Hippocampal formation (tissue), 2 donors: ENCODE results near the gene GALE.
"Not testable (repeated sequence)": the region's sequence is repeated elsewhere in the genome, so short reads cannot be mapped to it uniquely, and the experiment has no call there.

Experiments used
- DNase-seq, 2 donors: peaks; one replicate each; lab custom pipeline; 2025; lab: John Stamatoyannopoulos, UW

Gene GALE

DNA sequence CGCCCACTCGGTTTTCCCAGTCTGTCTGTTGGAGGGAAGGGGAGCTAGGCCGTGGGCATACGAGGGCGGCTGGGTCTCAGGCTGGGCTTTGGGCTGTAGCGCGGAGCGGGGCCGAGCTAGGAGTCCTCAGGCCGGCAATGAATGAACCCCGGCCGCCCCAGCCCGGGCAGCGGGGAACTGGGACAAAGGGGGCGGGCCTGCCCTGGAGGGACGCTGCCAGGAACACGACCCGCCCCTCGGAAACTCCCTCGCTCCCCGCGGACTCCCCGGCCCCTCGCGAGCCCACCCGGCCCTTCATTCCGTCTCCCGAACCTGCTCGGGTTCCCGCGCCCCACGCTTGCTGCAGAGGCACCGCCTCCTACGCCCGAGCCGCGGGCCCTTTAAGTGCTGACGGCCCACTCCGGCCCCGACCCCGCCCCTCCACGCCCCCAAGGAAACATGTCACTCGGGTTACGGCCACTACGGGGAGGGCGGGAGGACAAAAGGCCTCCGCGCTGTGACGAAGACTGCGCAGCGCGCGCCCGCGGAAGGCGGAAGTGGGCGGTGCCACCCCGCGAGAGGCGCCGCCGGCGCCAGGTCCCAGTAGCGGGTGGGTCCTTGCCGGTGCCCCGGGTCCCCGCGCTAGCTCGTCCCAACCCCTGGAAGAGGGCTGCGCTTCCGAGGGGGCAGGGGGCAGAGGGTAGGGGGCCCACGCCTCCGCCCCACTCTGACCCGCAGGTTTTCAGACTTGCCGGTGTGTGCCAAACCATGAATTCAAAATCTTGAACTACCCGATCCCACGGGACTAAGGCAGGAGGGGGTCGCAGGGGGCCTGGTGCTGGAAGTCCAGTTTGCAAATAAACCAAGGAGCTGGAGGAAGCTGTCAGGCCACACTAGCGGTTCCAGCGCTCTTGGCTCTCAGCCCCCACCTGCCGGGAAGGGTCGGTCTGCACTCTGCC is at the start of gene GALE:
GALE (minus strand) TSS at position 355 of the 938 bp plus-strand sequence. CDS start 1,747 bp downstream, outside the sequence.
- peak; percentile 91 to 94 for DNase-seq

DNA sequence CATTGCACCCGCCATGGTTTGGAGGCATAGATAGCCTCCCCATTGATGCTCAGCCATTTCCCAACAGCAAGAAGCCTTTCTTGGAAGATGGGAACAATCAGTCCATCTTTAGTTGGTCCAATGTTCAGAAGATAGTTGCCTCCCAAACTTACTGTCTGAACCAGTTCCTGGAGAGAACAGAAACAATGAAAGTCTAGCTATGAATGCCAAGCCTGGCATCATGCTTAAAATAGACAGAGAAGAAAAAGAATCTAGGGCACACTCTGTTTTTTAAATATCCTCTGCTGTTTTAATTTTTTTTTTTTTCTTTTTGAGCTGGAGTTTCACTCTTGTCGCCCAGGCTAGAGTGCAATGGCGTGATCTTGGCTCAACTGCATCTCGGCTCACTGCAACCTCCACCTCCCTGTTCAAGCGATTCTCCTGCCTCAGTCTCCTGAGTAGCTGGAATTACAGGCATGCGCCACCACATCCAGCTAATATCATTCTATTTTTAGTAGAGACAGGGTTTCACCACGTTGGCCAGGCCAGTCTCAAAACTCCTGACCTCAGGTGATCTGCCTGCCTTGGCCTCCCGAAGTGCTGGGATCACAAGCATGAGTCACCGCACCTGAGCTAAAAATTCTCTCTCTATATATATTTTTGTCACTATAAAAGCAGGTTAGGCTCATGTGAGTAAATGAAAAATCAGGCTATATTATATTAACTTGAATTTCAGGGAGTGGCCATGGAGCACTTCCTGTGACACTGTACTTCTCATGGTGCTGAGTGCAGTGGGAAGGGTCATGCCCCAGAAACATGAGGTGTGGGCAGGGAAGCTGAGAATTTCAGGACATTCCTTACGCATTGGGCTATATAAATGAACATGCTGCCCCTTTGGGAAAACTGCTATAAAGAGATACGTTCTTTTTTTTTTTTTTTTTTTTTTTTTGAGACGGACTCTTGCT is 48.4 kb upstream of the GALE start:
- no peak for DNase-seq

- DNase-seq: not testable (repeated sequence)
Measured at GRCh38 chr1:23847482-23848095, 47.0 kb upstream of the GALE start.

DNA sequence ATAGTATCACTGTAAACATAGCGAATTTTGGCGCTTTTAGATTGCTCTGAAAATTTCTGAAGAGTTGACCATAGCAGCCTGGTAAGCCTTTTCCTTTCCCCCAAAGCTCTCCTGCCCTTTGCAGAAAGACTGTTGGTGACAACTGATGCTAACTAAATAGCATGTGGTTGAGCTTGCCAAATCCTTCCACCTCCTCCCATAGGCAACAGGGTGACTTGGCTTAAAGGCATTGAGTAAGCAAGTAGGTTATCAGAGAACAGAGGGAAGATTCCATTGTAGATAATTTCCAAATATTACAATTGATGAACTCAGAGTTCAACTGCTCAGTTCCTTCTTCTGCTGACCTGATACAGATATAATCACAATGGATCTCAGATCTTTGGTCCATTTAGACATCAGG is 44.6 kb upstream of the GALE start:
- DNase-seq: no peak

GRCh38 chr1:23843644-23844043 is 43.1 kb upstream of the GALE start:
- DNase-seq: no peak

DNA sequence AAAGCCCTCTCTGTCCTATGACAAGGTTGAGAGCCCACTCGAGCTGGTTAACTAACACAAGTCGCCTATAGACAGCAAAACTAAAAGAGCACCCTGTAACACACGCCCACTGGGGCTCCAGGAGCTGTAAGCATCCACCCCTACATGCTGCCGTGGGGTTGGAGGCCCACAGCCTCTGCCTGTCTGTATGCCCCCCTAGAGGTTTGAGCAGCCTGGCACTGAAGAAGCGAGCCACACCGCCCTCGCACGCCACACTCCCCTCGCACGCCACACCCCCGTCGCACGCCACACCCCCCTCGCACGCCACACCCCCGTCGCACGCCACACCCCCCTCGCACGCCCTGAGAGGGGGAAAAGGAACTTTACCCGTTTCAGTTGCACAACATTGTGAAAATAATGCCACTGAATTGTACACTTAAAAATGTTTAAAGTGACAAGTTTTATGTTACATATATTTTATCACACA is 37.9 kb upstream of the GALE start:
- DNase-seq: peak in 1 of 2 donors; percentile 37

GRCh38 chr1:23837908-23838307 is 37.4 kb upstream of the GALE start:
- DNase-seq: no peak

- DNase-seq: no peak
Measured at GRCh38 chr1:23836037-23836436, 35.5 kb upstream of the GALE start.

GRCh38 chr1:23834156-23834555 is 33.6 kb upstream of the GALE start:
- DNase-seq: not testable (repeated sequence)

DNA sequence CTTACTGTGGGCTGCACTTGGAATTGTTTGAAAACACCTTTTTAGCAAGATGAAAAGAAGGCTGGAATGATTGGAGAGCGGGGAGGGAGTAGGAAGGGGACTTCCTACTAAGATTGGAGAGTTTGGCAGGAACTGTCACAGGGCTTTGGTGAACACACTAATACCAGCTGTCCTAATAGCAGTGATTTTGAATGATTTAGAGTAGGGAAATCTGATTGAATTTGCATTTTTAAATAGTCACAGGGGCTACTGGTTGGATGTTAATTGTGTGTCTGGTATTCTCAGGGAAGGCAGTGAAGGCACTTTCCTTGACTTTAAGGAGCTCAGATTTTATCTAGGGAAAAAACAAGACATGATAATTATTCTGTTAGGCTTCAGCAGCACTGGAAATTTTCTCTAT is 27.2 kb upstream of the GALE start:
- DNase-seq: no peak

DNA sequence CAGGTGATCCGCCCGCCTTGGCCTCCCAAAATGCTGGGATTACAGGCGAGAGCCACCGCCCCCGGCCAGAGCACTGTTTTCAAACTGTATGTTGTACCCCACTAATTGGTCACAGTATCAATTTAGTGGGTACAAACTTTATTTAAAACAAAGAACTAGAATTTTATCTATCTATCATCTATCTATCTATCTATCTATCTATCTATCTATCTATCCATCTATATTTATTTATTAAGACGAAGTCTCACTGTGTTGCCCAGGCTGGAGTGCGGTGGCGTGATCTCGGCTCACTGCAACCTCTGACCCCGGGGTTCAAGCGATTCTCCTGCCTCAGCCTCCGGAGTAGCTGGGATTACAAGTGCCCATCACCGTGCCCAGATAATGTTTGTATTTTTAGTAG is 26.0 kb upstream of the GALE start:
- DNase-seq: not testable (repeated sequence)

DNA sequence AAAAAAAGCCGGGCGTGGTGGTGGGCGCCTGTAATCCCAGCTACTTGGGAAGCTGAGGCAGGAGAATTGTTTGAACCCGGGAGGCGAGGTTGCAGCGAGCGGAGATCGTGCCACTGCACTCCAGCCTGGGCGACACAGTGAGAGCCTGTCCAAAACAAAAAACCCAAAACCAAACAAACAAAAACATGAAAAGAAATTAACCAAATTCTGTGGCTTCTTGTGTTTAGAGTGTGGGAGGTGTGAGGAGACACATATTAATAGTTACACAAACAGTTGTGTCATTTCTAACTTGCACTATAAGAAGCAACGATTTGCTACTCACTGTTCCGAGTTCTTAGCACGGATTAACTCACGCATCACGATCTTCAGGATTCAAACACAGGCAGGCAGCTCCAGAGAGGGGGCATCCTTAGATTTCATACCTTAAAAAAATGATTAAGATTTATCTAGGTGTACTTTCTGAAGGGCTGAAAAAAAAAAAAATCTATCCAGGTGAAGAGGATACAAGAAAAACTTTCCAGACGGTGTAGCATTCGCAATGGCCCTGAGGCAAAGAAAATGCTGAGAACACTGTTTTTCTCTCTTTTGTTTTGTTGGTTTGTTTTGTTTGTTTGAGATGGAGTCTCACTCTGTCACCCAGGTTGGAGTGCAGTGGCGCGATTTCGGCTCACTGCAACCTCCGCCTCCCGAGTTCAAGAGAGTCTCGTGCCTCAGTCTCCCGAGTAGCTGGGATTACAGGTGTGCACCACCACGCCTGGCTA is 25.4 kb upstream of the GALE start:
- no peak for DNase-seq

DNA sequence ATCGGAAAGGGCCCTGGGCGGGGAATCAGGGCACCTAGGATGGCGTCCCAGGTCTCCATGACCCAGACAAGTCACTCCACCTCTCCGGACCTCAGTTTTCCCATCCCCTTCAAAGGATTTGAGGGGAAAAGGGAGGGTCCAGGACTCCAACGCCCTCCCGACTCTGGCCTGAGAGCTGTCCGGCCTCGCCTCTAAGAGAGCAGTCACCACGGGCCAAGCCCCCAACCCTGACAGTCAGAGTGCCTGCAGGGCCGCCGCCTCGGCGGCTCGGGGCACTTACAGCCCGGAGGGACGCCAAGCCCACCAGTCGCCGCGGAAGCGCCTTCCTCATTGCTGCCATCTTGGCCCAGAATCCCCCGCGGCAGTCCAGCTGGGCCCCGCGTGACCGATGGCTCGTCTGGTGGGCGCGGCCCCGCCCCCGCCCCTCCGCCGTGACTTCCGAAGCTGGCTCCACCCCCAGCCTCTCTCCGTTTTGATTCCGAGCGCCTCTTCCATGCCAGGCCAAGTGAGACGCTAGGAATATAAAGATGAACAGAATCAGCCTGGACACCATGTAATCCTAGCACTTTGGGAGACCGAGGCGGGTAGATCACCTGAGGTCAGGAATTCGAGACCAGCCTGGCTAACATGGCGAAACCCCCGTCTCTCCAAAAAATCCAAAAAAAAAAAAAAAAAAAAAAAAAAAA is 24.7 kb upstream of the GALE start, which contains the start of gene HMGCL:
HMGCL (minus strand) TSS at position 354 of the 686 bp plus-strand sequence; CDS start at position 340, 14 bp downstream.
- DNase-seq: peak; percentile 81 to 90

GRCh38 chr1:23824711-23825075 is 24.1 kb upstream of the GALE start:
- DNase-seq: no peak

DNA sequence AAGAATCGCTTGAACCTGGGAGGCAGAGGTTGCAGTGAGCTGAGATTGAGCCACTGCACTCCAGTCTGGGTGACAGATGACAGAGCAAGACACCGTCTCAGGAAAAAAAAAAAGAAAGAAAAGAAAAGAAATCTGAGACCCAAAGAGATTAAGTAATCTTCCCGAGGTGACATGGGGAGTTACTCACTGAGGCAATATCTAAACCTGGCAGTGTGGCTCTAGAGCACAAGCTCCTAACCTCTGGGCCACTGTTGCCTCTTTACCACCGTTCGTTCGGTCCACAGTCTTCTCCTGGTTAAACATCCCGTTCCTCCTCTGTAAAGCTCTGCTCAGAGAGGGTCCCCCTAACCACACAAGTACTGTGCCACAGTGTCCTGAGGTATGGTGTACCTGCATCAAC is 23.2 kb upstream of the GALE start:
- DNase-seq: no peak

GRCh38 chr1:23817633-23818032 is 17.1 kb upstream of the GALE start:
- DNase-seq: no peak

DNA sequence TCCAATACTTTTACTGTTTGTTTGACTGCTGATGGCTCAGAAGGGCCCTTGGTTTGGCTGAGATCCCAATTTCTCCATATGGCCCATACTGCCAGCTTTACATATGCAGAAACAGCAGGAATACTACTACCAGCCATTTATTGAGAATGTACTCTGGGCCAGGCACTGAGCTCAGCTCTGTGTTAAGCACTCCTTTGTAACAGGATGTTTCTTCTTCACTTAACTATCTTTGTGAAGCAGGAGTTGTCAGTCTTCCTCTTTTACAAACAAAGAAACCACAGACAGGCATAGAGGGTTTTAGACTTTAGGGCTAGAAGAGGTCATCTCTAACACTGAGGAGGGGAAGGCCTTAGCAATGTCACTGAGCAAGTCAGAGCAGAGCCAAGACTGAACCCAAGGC is 16.4 kb upstream of the GALE start:
- no peak for DNase-seq

- DNase-seq: no peak
Measured at GRCh38 chr1:23816361-23816760, 15.8 kb upstream of the GALE start.

GRCh38 chr1:23814016-23814415 is 13.5 kb upstream of the GALE start:
- no peak for DNase-seq

GRCh38 chr1:23810818-23811540 is 10.4 kb upstream of the GALE start:
- DNase-seq: peak; percentile 15 to 29
